Endothelial cell of umbilical vein (primary cell): ENCODE measurements around the gene C10orf71. TPM values are rescaled to one million over a fixed set of nuclear protein-coding genes. Genes with fewer than 3 reads are reported as not detected.

Experiments
- BruUV-seq: library from RNA; stranded (reverse); fragments of 400-500 nt; replicated peaks from 2 replicates; lab custom pipeline; 2021; lab: Mats Ljungman, UMichigan
- CTCF ChIA-PET: fragments of 300-600, 350-600 bp; sonication (Branson Sonifier 250); formaldehyde crosslinking; loops from one replicate; lab custom pipeline; 2021; ENCODE audit warnings: antibody characterized with exemption, inconsistent platforms; lab: Charles Lee
- POLR2A ChIA-PET: fragments of 300-600, 350-600 bp; sonication (Branson Sonifier 250); formaldehyde crosslinking; loops from one replicate; lab custom pipeline; 2021; ENCODE audit warnings: antibody characterized with exemption, inconsistent platforms; lab: Charles Lee
- DNase-seq: peaks from one replicate; pipeline ENCODE4 v3.0.0-alpha.2; 2011; ENCODE audit warnings: low read depth, low spot score
- FAIRE-seq: peaks from 2 replicates; lab custom pipeline; 2011; peaks lifted over from hg19 to GRCh38; lab: Jason Lieb, UNC
- H2AFZ ChIP-seq: 2 replicates; pipeline ENCODE4 v1.6.0; 2012; ENCODE audit warnings: low read depth, low read length, control low read depth, inconsistent platforms
- H3K27ac ChIP-seq: 2 replicates; pipeline ENCODE4 v1.5.1; 2011; ENCODE audit warnings: low read depth, mild to moderate bottlenecking, control low read depth, low read length, moderate library complexity; ENCODE audit not compliant: insufficient read depth
- H3K27me3 ChIP-seq, 2 experiments: 2 replicates each; pipeline versions ENCODE4 v1.6.0 to v1.6.1; 2011; ENCODE audit warnings: low read length in 2 of 2, mixed read lengths in 1 of 2; ENCODE audit not compliant: control insufficient read depth in 2 of 2, insufficient read depth in 2 of 2
- H3K36me3 ChIP-seq, 2 experiments: 2 replicates in 1 of 2; 3 replicates in 1 of 2; pipeline ENCODE4 v1.5.1; 2011; ENCODE audit warnings: low read length in 2 of 2, mild to moderate bottlenecking in 1 of 2, moderate library complexity in 1 of 2; ENCODE audit not compliant: control insufficient read depth in 2 of 2, insufficient read depth in 2 of 2; ENCODE audit errors: extremely low read depth in 1 of 2
- H3K4me1 ChIP-seq: 3 replicates; pipeline ENCODE4 v1.5.1; 2011; ENCODE audit warnings: mild to moderate bottlenecking, low read length; ENCODE audit not compliant: control insufficient read depth, insufficient read depth; ENCODE audit errors: extremely low read depth
- H3K4me2 ChIP-seq: 2 replicates; pipeline ENCODE4 v1.6.1; 2011; ENCODE audit warnings: low read length, control low read depth, mixed read lengths; ENCODE audit not compliant: insufficient read depth
- H3K4me3 ChIP-seq, 3 experiments: fragments of 200-600 bp in 1 of 3; sonication (generic), shearing (Covaris generic) in 1 of 3; replicated peaks in 1 of 3; 2 replicates each; pipeline ENCODE4 v1.5.1; 2011 to 2016; ENCODE audit warnings: control low read depth in 3 of 3, low read length in 3 of 3, mild to moderate bottlenecking in 2 of 3, inconsistent platforms in 1 of 3, low read depth in 1 of 3, moderate library complexity in 1 of 3; ENCODE audit not compliant: insufficient read depth in 1 of 3
- H3K79me2 ChIP-seq: 2 replicates; pipeline ENCODE4 v1.6.0; 2012; ENCODE audit warnings: low read length, inconsistent platforms; ENCODE audit not compliant: control insufficient read depth, insufficient read depth
- H3K9ac ChIP-seq: replicated peaks from 2 replicates; pipeline ENCODE3; 2011; ENCODE audit warnings: low read length, control low read depth; ENCODE audit not compliant: insufficient read depth; ENCODE audit errors: extremely low read depth
- H3K9me1 ChIP-seq: replicated peaks from 3 replicates; pipeline ENCODE4 v1.6.0; 2011; ENCODE audit warnings: mild to moderate bottlenecking, low read length; ENCODE audit not compliant: control insufficient read depth, insufficient read depth; ENCODE audit errors: extremely low read depth
- H3K9me3 ChIP-seq: replicated peaks from 2 replicates; pipeline ENCODE4 v1.5.1; 2012; ENCODE audit warnings: low read length, inconsistent platforms; ENCODE audit not compliant: control insufficient read depth, insufficient read depth
- H4K20me1 ChIP-seq: replicated peaks from 2 replicates; pipeline ENCODE3; 2011; ENCODE audit warnings: mild to moderate bottlenecking, low read length; ENCODE audit not compliant: control insufficient read depth, insufficient read depth; ENCODE audit errors: extremely low read depth
- EZH2 ChIP-seq: IDR thresholded peaks from 2 replicates; pipeline ENCODE4 v1.6.1; 2012; ENCODE audit warnings: borderline replicate concordance, low read depth, mild to moderate bottlenecking, moderate library complexity, low read length, inconsistent platforms; ENCODE audit not compliant: severe bottlenecking
- FOS ChIP-seq: IDR thresholded peaks from 2 replicates; pipeline ENCODE4 v1.6.1; 2011; ENCODE audit warnings: mild to moderate bottlenecking, low read length, moderate library complexity, borderline replicate concordance; ENCODE audit not compliant: insufficient read depth
- JUN ChIP-seq: IDR thresholded peaks from 2 replicates; pipeline ENCODE4 v1.6.1; 2011; ENCODE audit warnings: borderline replicate concordance, low read depth; ENCODE audit not compliant: insufficient read length, insufficient read depth
- MAX ChIP-seq: IDR thresholded peaks from 2 replicates; pipeline ENCODE4 v1.6.1; 2011; ENCODE audit not compliant: insufficient read depth, insufficient read length
- MYC ChIP-seq: IDR thresholded peaks from one replicate; pipeline ENCODE4 v1.6.1; 2011; ENCODE audit warnings: mild to moderate bottlenecking, low read depth, low read length
- dilution Hi-C: fragments of 300-500 bp; cut with MboI; formaldehyde crosslinking; loops from one replicate; pipeline ENCODE4 v1.15.0; 2019; ENCODE audit warnings: low sequenced_read_pairs; ENCODE audit not compliant: extremely low pct_ligation_motif_present
- intact Hi-C: fragments of 100-400 bp; cut with micrococcal nuclease; formaldehyde crosslinking; loops from one replicate; pipeline ENCODE4 v1.10.0; 2022
- polyA plus RNA-seq, 4 experiments: library from polyadenylated mRNA; depleted of rRNA in 3 of 4; stranded (reverse) in 3 of 4; unstranded in 1 of 4; fragments of >200 nt; gene quantifications; 2 replicates each; pipeline versions ENCODE4 v1.2.1 to v1.2.3, GENCODE V29; 2011 to 2012; ENCODE audit warnings: missing spikeins in 1 of 4
- total RNA-seq: library from RNA; stranded (reverse); gene quantifications from 2 replicates; pipeline ENCODE4 v1.2.3, GENCODE V29; 2021

Gene C10orf71
- total and polyA plus RNA-seq, 2 donors (not counting 3 experiments of a cell fraction or from before 2014, with no cell fraction given): not detected

- TF ChIP-seq MAX: no peak
- TF ChIP-seq FOS: peak; percentile 32
- Histone ChIP-seq H3K9ac (no peak overlapping the region), H2AFZ (no peak overlapping the region), H3K36me3 (no peaks in the 10 kb centered on the region), H3K79me2 (no peaks in the 10 kb centered on the region), H4K20me1 (no peaks in the 10 kb centered on the region), H3K27me3 (peaks cover 0 to 8% of the 10 kb centered on the region in 2 experiments), H3K9me3 (no peaks in the 10 kb centered on the region), H3K4me1 (peaks cover 7% of the 10 kb centered on the region), H3K4me3 (no peak overlapping the region), H3K4me2 (peak overlapping the region; percentile 46), H3K9me1 (no peaks in the 10 kb centered on the region), H3K27ac (no peak overlapping the region)
- POLR2A ChIA-PET: no interaction called here
- intact Hi-C loops (no loop called here), dilution Hi-C loops (no loop called here)
- FAIRE-seq (peak; percentile 42), DNase-seq (peak; percentile 30)
- BruUV-seq: no TSS peak
- CTCF ChIA-PET: interaction anchor here (1.0 to 1.6 kb wide), 2 partner anchors 10 to 38 kb away, joined by 4 read pairs; no protein-coding TSS in a partner anchor
Observed at GRCh38 chr10:49369216-49370162, 70.5 kb downstream of the C10orf71 start.

DNA sequence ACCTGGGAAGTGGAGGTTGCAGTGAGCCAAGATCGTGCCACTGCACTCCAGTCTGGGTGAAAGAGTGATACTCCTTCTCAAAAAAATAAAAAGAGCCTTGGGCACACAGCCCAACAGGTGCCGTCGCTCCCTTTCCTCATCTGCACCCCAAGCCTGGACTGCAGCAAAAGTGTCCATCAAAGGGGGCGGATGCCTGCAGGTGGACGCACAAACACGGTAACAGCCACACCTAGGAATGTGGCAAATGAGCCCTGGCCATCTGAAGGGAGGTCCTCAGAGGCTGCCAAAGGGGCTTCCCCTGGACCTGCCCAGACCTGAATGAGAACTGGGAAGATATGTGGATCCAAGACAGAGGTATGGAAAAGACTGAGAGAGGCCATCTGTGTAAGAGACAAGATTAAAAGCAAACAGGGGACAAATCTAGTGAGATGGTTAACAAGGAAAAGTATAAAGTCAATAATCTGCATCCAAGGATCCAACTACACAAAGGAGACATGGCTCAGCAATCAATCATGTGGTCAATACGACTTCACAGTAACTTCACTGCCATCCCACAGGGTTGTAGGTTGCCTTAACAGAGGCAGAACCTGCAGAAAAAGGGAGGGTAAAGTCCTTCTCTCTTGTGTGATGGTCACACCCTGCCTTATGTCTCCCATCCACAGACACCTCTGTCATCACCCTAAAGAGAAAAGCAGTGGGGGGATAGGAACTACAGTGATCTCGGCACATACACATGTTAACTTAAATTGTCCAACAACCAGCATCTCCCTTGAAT is 71.5 kb downstream of the C10orf71 start:
- TF ChIP-seq MYC (no peak), JUN (no peak), EZH2 (no peak)
- ChIA-PET POLR2A (no interaction called here), CTCF (no interaction called here)
- FAIRE-seq (no peak), DNase-seq (no peak)
- Histone ChIP-seq H3K4me1 (peaks cover 7% of the 10 kb centered on the region), H2AFZ (no peak overlapping the region), H3K9me1 (no peaks in the 10 kb centered on the region), H3K36me3 (no peaks in the 10 kb centered on the region), H3K79me2 (no peaks in the 10 kb centered on the region), H3K27me3 (peaks cover 0 to 8% of the 10 kb centered on the region in 2 experiments), H3K9ac (no peak overlapping the region), H4K20me1 (no peaks in the 10 kb centered on the region), H3K4me3 (no peak overlapping the region), H3K9me3 (no peaks in the 10 kb centered on the region), H3K27ac (no peak overlapping the region), H3K4me2 (no peak overlapping the region)
- no TSS peak for BruUV-seq
- intact Hi-C loops: no loop called here
- dilution Hi-C loops: no loop called here
